C4-2B (cell line): ENCODE results near the gene QPRT.
"Not testable (repeated sequence)": the region's sequence is repeated elsewhere in the genome, so short reads cannot be mapped to it uniquely, and the experiment has no call there.

Experiments
- ZFX ChIP-seq: fragments of 450-650 bp; IDR thresholded peaks from 2 replicates; pipeline ENCODE4 v1.6.1; 2017
- TF ChIP-seq, protein P1 (sequence below): fragments of 450-650 bp; conservative IDR thresholded peaks from 2 replicates; pipeline ENCODE4 v1.5.1; 2017; ENCODE audit warnings: mild to moderate bottlenecking

DNA sequence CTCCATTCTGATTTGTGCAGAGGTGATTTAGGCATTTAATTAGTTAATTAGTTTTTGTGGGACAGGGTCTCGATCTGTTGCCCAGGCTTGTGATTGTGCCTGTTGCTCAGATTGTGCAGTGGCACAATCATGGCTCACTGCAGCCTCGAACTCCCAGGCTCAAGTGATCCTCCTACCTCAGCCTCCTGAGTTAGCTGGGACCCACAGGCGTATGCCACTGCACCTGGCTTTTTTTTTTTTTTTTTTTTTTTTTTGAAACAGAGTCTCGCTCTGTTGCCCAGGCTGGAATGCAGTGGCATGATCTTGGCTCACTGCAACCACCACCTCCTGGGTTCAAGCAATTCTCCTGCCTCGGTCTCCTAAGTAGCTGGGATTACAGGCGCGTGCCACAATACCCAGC is 25.1 kb upstream of the QPRT start:
- not testable (repeated sequence) for TF ChIP-seq ZFX
- TF ChIP-seq, protein P1, sequence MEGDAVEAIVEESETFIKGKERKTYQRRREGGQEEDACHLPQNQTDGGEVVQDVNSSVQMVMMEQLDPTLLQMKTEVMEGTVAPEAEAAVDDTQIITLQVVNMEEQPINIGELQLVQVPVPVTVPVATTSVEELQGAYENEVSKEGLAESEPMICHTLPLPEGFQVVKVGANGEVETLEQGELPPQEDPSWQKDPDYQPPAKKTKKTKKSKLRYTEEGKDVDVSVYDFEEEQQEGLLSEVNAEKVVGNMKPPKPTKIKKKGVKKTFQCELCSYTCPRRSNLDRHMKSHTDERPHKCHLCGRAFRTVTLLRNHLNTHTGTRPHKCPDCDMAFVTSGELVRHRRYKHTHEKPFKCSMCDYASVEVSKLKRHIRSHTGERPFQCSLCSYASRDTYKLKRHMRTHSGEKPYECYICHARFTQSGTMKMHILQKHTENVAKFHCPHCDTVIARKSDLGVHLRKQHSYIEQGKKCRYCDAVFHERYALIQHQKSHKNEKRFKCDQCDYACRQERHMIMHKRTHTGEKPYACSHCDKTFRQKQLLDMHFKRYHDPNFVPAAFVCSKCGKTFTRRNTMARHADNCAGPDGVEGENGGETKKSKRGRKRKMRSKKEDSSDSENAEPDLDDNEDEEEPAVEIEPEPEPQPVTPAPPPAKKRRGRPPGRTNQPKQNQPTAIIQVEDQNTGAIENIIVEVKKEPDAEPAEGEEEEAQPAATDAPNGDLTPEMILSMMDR = not testable (repeated sequence)
